A673 (cell line): ENCODE measurements around the gene NDUFB10.

Experiments
- CTCF ChIP-seq: fragments of 300-800, 200-600 bp; sonication (generic); conservative IDR thresholded peaks from 2 replicates; pipeline ENCODE4 v1.5.1; 2017; ENCODE audit warnings: low read depth, mild to moderate bottlenecking, antibody characterized with exemption, low read length, moderate library complexity, mixed read lengths
- EZH2 ChIP-seq: fragments of 200-600 bp; sonication (generic); IDR thresholded peaks from 2 replicates; pipeline ENCODE4 v1.6.1; 2017; ENCODE audit warnings: borderline replicate concordance, low read depth, mild to moderate bottlenecking, mixed read lengths, antibody characterized with exemption, low read length; ENCODE audit not compliant: poor library complexity, severe bottlenecking

- no peak for TF ChIP-seq EZH2
- no peak for TF ChIP-seq CTCF
Observed at GRCh38 chr16:1984347-1985225, 25.2 kb downstream of the NDUFB10 start.
